ENCODE data around the gene MICAL1.

MICAL1 gene

DNA sequence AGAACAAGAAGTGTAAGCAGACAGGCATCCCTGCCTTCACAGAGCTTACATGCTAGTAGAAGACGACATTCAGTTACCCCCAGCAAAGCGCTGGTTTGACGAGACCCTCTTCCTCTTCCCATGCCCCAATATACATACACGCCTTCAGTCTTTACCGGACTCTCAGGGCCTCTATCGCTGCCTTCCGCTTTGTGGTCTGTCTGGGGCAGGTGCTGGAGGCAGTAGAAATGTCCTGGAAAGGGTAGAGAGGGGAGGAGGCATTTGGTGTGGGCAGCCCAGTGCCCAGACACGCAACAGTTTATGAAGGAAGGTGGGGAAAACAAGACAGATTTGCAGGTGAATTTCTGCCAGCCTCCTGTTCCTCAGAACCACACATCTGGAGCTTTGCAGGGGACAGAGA lies 9.0 kb downstream of the MICAL1 start:
- H3K4me3 ChIP-seq (ENCODE audit: low read length), result no peak overlapping the region
- no peaks in the 10 kb centered on the region for H3K9me3 ChIP-seq (ENCODE audit: insufficient read depth, low read length)
- no peak overlapping the region for H3K9ac ChIP-seq (ENCODE audit: low read length)
- H4K20me1 ChIP-seq (ENCODE audit: insufficient read depth, low read length), result no peaks in the 10 kb centered on the region
- H3K79me2 ChIP-seq (ENCODE audit: low read length), result peaks cover 2% of the 10 kb centered on the region; the same call in 1 of the 2 replicates
- H3K27ac ChIP-seq (ENCODE audit: low read length), result no peak overlapping the region
- peaks cover 3% of the 10 kb centered on the region for H3K4me1 ChIP-seq (ENCODE audit: low read length)
- H3K36me3 ChIP-seq (replicated peaks; ENCODE audit: low read depth, low read length), result peaks cover 10% of the 10 kb centered on the region
- no peaks in the 10 kb centered on the region for H3K27me3 ChIP-seq (ENCODE audit: low read depth, low read length)
- no peak overlapping the region for H2AFZ ChIP-seq (ENCODE audit: low read depth, low read length)
- H3K4me2 ChIP-seq (ENCODE audit: low read length), result no peak overlapping the region
- no peak for TF ChIP-seq EZH2phosphoT487 (IDR thresholded peaks at IDR 0.05; ENCODE audit: low read depth)
- TF ChIP-seq, protein P1, sequence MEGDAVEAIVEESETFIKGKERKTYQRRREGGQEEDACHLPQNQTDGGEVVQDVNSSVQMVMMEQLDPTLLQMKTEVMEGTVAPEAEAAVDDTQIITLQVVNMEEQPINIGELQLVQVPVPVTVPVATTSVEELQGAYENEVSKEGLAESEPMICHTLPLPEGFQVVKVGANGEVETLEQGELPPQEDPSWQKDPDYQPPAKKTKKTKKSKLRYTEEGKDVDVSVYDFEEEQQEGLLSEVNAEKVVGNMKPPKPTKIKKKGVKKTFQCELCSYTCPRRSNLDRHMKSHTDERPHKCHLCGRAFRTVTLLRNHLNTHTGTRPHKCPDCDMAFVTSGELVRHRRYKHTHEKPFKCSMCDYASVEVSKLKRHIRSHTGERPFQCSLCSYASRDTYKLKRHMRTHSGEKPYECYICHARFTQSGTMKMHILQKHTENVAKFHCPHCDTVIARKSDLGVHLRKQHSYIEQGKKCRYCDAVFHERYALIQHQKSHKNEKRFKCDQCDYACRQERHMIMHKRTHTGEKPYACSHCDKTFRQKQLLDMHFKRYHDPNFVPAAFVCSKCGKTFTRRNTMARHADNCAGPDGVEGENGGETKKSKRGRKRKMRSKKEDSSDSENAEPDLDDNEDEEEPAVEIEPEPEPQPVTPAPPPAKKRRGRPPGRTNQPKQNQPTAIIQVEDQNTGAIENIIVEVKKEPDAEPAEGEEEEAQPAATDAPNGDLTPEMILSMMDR (IDR thresholded peaks at IDR 0.05; ENCODE audit: low read depth, low read length), result no peak

DNA sequence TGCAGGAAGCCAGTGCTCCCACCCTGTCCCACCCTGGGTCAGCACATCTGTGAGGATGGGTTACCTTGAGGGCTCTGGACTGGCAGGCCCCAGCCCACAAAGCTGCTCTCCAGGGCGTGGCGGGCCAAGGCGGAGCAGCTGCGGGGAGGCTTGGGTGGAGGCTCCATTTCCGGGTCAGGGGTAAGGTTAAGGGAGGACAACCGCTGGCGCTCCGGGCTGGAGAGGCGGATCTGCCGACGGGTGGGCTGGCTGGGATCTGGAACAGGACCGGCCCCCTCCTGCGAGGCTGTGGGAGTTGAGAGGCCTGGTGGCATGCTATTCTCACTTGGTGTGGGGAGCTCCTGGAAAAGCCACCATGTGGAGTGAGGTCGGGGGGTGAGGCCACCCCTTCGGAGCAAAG lies 9.5 kb downstream of the MICAL1 start:
- Histone ChIP-seq H3K4me3 (ENCODE audit: low read length) (no peak overlapping the region), H3K4me2 (ENCODE audit: low read length) (no peak overlapping the region), H3K9me3 (ENCODE audit: insufficient read depth, low read length) (no peaks in the 10 kb centered on the region), H4K20me1 (ENCODE audit: insufficient read depth, low read length) (no peaks in the 10 kb centered on the region), H3K9ac (ENCODE audit: low read length) (no peak overlapping the region), H2AFZ (ENCODE audit: low read depth, low read length) (no peak overlapping the region), H3K79me2 (ENCODE audit: low read length) (peaks cover 7% of the 10 kb centered on the region; the same call in 1 of the 2 replicates), H3K27me3 (ENCODE audit: low read depth, low read length) (no peaks in the 10 kb centered on the region), H3K4me1 (ENCODE audit: low read length) (peaks cover 4% of the 10 kb centered on the region), H3K27ac (ENCODE audit: low read length) (no peak overlapping the region), H3K36me3 (replicated peaks; ENCODE audit: low read depth, low read length) (peaks cover 10% of the 10 kb centered on the region)
- TF ChIP-seq EZH2phosphoT487 (IDR thresholded peaks at IDR 0.05; ENCODE audit: low read depth), result no peak
- TF ChIP-seq, protein P1 (IDR thresholded peaks at IDR 0.05; ENCODE audit: low read depth, low read length), result no peak

DNA sequence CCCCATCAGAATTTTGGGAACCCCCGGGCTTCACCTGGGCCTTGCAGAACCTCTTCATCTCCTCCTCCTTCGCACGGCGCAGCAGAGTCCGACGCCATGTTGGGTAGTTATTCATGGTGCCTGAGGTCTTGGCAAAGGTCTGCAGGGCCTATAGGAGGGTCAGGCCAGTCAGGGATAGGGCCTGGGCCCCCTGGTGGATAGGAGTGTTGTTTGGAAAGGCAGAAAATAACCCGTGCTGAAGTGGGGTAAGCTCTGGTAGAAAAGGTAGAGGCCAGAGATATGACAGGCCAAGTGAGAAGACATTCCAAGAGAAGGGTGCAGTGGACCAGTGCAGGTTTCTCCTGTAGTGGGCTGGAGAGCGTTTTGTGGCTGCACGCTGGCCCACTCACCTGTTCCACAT lies 10.2 kb downstream of the MICAL1 start:
- H3K4me1 ChIP-seq (ENCODE audit: low read length), result peaks cover 4% of the 10 kb centered on the region
- no peak overlapping the region for H2AFZ ChIP-seq (ENCODE audit: low read depth, low read length)
- no peaks in the 10 kb centered on the region for H4K20me1 ChIP-seq (ENCODE audit: insufficient read depth, low read length)
- no peak overlapping the region for H3K9ac ChIP-seq (ENCODE audit: low read length)
- peaks cover 10% of the 10 kb centered on the region for H3K36me3 ChIP-seq (replicated peaks; ENCODE audit: low read depth, low read length)
- H3K79me2 ChIP-seq (ENCODE audit: low read length), result peaks cover 7% of the 10 kb centered on the region; the same call in 1 of the 2 replicates
- H3K27me3 ChIP-seq (ENCODE audit: low read depth, low read length), result no peaks in the 10 kb centered on the region
- H3K4me3 ChIP-seq (ENCODE audit: low read length), result no peak overlapping the region
- no peak overlapping the region for H3K4me2 ChIP-seq (ENCODE audit: low read length)
- H3K27ac ChIP-seq (ENCODE audit: low read length), result no peak overlapping the region
- TF ChIP-seq EZH2phosphoT487 (IDR thresholded peaks at IDR 0.05; ENCODE audit: low read depth), result no peak
- TF ChIP-seq, protein P1 (IDR thresholded peaks at IDR 0.05; ENCODE audit: low read depth, low read length), result no peak
- no peaks in the 10 kb centered on the region for H3K9me3 ChIP-seq (ENCODE audit: insufficient read depth, low read length)

DNA sequence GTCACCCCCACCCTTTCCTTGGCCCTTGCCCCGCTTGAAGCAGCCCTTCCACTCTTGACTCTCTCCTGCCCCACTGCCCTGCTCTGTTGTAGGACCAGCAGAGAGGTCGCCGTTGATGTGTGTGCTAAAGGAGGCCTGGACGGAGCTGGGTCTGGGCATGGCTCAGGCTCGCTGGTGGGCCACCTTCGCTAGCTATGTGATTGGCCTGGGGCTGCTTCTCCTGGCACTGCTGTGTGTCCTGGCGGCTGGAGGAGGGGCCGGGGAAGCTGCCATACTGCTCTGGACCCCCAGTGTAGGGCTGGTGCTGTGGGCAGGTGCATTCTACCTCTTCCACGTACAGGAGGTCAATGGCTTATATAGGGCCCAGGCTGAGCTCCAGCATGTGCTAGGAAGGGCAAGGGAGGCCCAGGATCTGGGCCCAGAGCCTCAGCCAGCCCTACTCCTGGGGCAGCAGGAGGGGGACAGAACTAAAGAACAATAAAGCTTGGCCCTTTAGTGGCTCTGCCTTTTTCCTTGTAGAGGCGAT lies 12.1 kb downstream of the MICAL1 start:
- Histone ChIP-seq H3K27ac (ENCODE audit: low read length) (no peak overlapping the region), H3K79me2 (ENCODE audit: low read length) (peaks cover 7% of the 10 kb centered on the region; the same call in 1 of the 2 replicates), H3K36me3 (replicated peaks; ENCODE audit: low read depth, low read length) (peaks cover 10% of the 10 kb centered on the region), H2AFZ (ENCODE audit: low read depth, low read length) (no peak overlapping the region), H3K4me1 (ENCODE audit: low read length) (peaks cover 10% of the 10 kb centered on the region), H3K4me3 (ENCODE audit: low read length) (no peak overlapping the region), H3K4me2 (ENCODE audit: low read length) (no peak overlapping the region), H3K9ac (ENCODE audit: low read length) (no peak overlapping the region), H3K9me3 (ENCODE audit: insufficient read depth, low read length) (no peaks in the 10 kb centered on the region), H3K27me3 (ENCODE audit: low read depth, low read length) (no peaks in the 10 kb centered on the region), H4K20me1 (ENCODE audit: insufficient read depth, low read length) (no peaks in the 10 kb centered on the region)
- TF ChIP-seq EZH2phosphoT487 (IDR thresholded peaks at IDR 0.05; ENCODE audit: low read depth), result no peak
- TF ChIP-seq, protein P1 (IDR thresholded peaks at IDR 0.05; ENCODE audit: low read depth, low read length), result no peak

Data from OCI-LY3 (cell line).